Measurements from ENCODE around the gene RNF181.
"Not testable (repeated sequence)": the region's sequence is repeated elsewhere in the genome, so short reads cannot be mapped to it uniquely, and the experiment has no call there.

GRCh38 chr2:85560403-85560726 lies 35.2 kb upstream of the RNF181 start:
- not testable (repeated sequence) for TF ChIP-seq CTCF (IDR thresholded peaks at IDR 0.05); PBX3 (IDR thresholded peaks at IDR 0.05); CHD2 (IDR thresholded peaks at IDR 0.05; ENCODE audit: low read length, partially characterized antibody); USF1 (IDR thresholded peaks at IDR 0.05; ENCODE audit: borderline replicate concordance, low read depth); POLR2AphosphoS5 (IDR thresholded peaks at IDR 0.05; ENCODE audit: low read depth, low read length); TCF12 (IDR thresholded peaks at IDR 0.05); ELF1 (IDR thresholded peaks at IDR 0.05); JUND (IDR thresholded peaks at IDR 0.05); FOSL2 (IDR thresholded peaks at IDR 0.05; ENCODE audit: borderline replicate concordance, low read depth); GABPA (IDR thresholded peaks at IDR 0.05; ENCODE audit: low read depth); EP300 (IDR thresholded peaks at IDR 0.05; ENCODE audit: borderline replicate concordance in 1 of 2, low read depth in 1 of 2, low read length in 1 of 2)
